ENCODE measurements around the gene CYP2A6.
"Not testable (repeated sequence)": the region's sequence is repeated elsewhere in the genome, so short reads cannot be mapped to it uniquely, and the experiment has no call there.

Gene CYP2A6

GRCh38 chr19:40852467-40853152 is 2.4 kb upstream of the CYP2A6 start:
- not testable (repeated sequence) for H3K9me3 ChIP-seq (ENCODE audit: control insufficient read depth in 2 of 2, low read length in 2 of 2); H3K4me1 ChIP-seq (ENCODE audit: control insufficient read depth in 2 of 2, insufficient read depth in 2 of 2, low read length in 2 of 2); H3K27me3 ChIP-seq (ENCODE audit: control insufficient read depth in 2 of 2, insufficient read depth in 2 of 2, low read length in 2 of 2); H3K9ac ChIP-seq (ENCODE audit: low read depth in 1 of 2, low read length in 2 of 2); H3K36me3 ChIP-seq (ENCODE audit: control insufficient read depth in 2 of 2, insufficient read depth in 2 of 2, low read length in 2 of 2); H3K27ac ChIP-seq (ENCODE audit: low read depth in 2 of 2, low read length in 2 of 2); H3K4me3 ChIP-seq (ENCODE audit: low read length in 2 of 2)

GRCh38 chr19:40846722-40847121 is 3.5 kb downstream of the CYP2A6 start:
- H3K36me3 ChIP-seq (ENCODE audit: control insufficient read depth in 2 of 2, insufficient read depth in 2 of 2, low read length in 2 of 2); H3K27me3 ChIP-seq (ENCODE audit: control insufficient read depth in 2 of 2, insufficient read depth in 2 of 2, low read length in 2 of 2); H3K9ac ChIP-seq (ENCODE audit: low read depth in 1 of 2, low read length in 2 of 2); H3K9me3 ChIP-seq (ENCODE audit: control insufficient read depth in 2 of 2, low read length in 2 of 2); H3K4me3 ChIP-seq (ENCODE audit: low read length in 2 of 2); H3K4me1 ChIP-seq (ENCODE audit: control insufficient read depth in 2 of 2, insufficient read depth in 2 of 2, low read length in 2 of 2); H3K27ac ChIP-seq (ENCODE audit: low read depth in 2 of 2, low read length in 2 of 2): not testable (repeated sequence)

GRCh38 chr19:40843653-40844052 is 6.6 kb downstream of the CYP2A6 start:
- peak overlapping the region in 1 of 2 donors; percentile 24 for H3K9ac ChIP-seq (ENCODE audit: low read depth in 1 of 2, low read length in 2 of 2)
- H3K36me3 ChIP-seq (ENCODE audit: control insufficient read depth in 2 of 2, insufficient read depth in 2 of 2, low read length in 2 of 2); H3K9me3 ChIP-seq (ENCODE audit: control insufficient read depth in 2 of 2, low read length in 2 of 2); H3K27ac ChIP-seq (ENCODE audit: low read depth in 2 of 2, low read length in 2 of 2); H3K27me3 ChIP-seq (ENCODE audit: control insufficient read depth in 2 of 2, insufficient read depth in 2 of 2, low read length in 2 of 2); H3K4me3 ChIP-seq (ENCODE audit: low read length in 2 of 2); H3K4me1 ChIP-seq (ENCODE audit: control insufficient read depth in 2 of 2, insufficient read depth in 2 of 2, low read length in 2 of 2): not testable (repeated sequence)

- H3K27me3 ChIP-seq (ENCODE audit: control insufficient read depth in 2 of 2, insufficient read depth in 2 of 2, low read length in 2 of 2); H3K9me3 ChIP-seq (ENCODE audit: control insufficient read depth in 2 of 2, low read length in 2 of 2); H3K4me1 ChIP-seq (ENCODE audit: control insufficient read depth in 2 of 2, insufficient read depth in 2 of 2, low read length in 2 of 2); H3K27ac ChIP-seq (ENCODE audit: low read depth in 2 of 2, low read length in 2 of 2); H3K4me3 ChIP-seq (ENCODE audit: low read length in 2 of 2); H3K36me3 ChIP-seq (ENCODE audit: control insufficient read depth in 2 of 2, insufficient read depth in 2 of 2, low read length in 2 of 2): not testable (repeated sequence)
- peak overlapping the region in 1 of 2 donors; percentile 24 for H3K9ac ChIP-seq (ENCODE audit: low read depth in 1 of 2, low read length in 2 of 2)
Observed at GRCh38 chr19:40842997-40843652, 7.1 kb downstream of the CYP2A6 start.

- not testable (repeated sequence) for H3K27ac ChIP-seq (ENCODE audit: low read depth in 2 of 2, low read length in 2 of 2); H3K27me3 ChIP-seq (ENCODE audit: control insufficient read depth in 2 of 2, insufficient read depth in 2 of 2, low read length in 2 of 2); H3K4me3 ChIP-seq (ENCODE audit: low read length in 2 of 2); H3K4me1 ChIP-seq (ENCODE audit: control insufficient read depth in 2 of 2, insufficient read depth in 2 of 2, low read length in 2 of 2); H3K9ac ChIP-seq (ENCODE audit: low read depth in 1 of 2, low read length in 2 of 2); H3K9me3 ChIP-seq (ENCODE audit: control insufficient read depth in 2 of 2, low read length in 2 of 2); H3K36me3 ChIP-seq (ENCODE audit: control insufficient read depth in 2 of 2, insufficient read depth in 2 of 2, low read length in 2 of 2)
Observed at GRCh38 chr19:40842012-40842411, 8.2 kb downstream of the CYP2A6 start.

- not testable (repeated sequence) for H3K36me3 ChIP-seq (ENCODE audit: control insufficient read depth in 2 of 2, insufficient read depth in 2 of 2, low read length in 2 of 2); H3K27me3 ChIP-seq (ENCODE audit: control insufficient read depth in 2 of 2, insufficient read depth in 2 of 2, low read length in 2 of 2); H3K9me3 ChIP-seq (ENCODE audit: control insufficient read depth in 2 of 2, low read length in 2 of 2); H3K27ac ChIP-seq (ENCODE audit: low read depth in 2 of 2, low read length in 2 of 2); H3K4me3 ChIP-seq (ENCODE audit: low read length in 2 of 2); H3K9ac ChIP-seq (ENCODE audit: low read depth in 1 of 2, low read length in 2 of 2); H3K4me1 ChIP-seq (ENCODE audit: control insufficient read depth in 2 of 2, insufficient read depth in 2 of 2, low read length in 2 of 2)
Observed at GRCh38 chr19:40838477-40838876, 11.8 kb downstream of the CYP2A6 start.

GRCh38 chr19:40836754-40837429 is 13.4 kb downstream of the CYP2A6 start:
- H3K27ac ChIP-seq (ENCODE audit: low read depth in 2 of 2, low read length in 2 of 2), result no peak overlapping the region
- H3K4me3 ChIP-seq (ENCODE audit: low read length in 2 of 2), result no peak overlapping the region
- no peaks in the 10 kb centered on the region for H3K36me3 ChIP-seq (ENCODE audit: control insufficient read depth in 2 of 2, insufficient read depth in 2 of 2, low read length in 2 of 2)

GRCh38 chr19:40833728-40834533 is 16.3 kb downstream of the CYP2A6 start:
- not testable (repeated sequence) for H3K36me3 ChIP-seq (ENCODE audit: control insufficient read depth in 2 of 2, insufficient read depth in 2 of 2, low read length in 2 of 2); H3K9me3 ChIP-seq (ENCODE audit: control insufficient read depth in 2 of 2, low read length in 2 of 2); H3K4me3 ChIP-seq (ENCODE audit: low read length in 2 of 2); H3K9ac ChIP-seq (ENCODE audit: low read depth in 1 of 2, low read length in 2 of 2); H3K27me3 ChIP-seq (ENCODE audit: control insufficient read depth in 2 of 2, insufficient read depth in 2 of 2, low read length in 2 of 2)
- Histone ChIP-seq H3K27ac (ENCODE audit: low read depth in 2 of 2, low read length in 2 of 2) (peak overlapping the region in 1 of 2 donors; percentile 23), H3K4me1 (ENCODE audit: control insufficient read depth in 2 of 2, insufficient read depth in 2 of 2, low read length in 2 of 2) (peaks cover 10 to 18% of the 10 kb centered on the region in 2 donors)

More at GRCh38 chr19:40836754-40837429, 13.4 kb downstream of the CYP2A6 start:
- Histone ChIP-seq H3K27me3 (ENCODE audit: control insufficient read depth in 2 of 2, insufficient read depth in 2 of 2, low read length in 2 of 2) (no peaks in the 10 kb centered on the region), H3K9me3 (ENCODE audit: control insufficient read depth in 2 of 2, low read length in 2 of 2) (no peaks in the 10 kb centered on the region), H3K4me1 (ENCODE audit: control insufficient read depth in 2 of 2, insufficient read depth in 2 of 2, low read length in 2 of 2) (peaks cover 5 to 12% of the 10 kb centered on the region in 2 donors), H3K9ac (ENCODE audit: low read depth in 1 of 2, low read length in 2 of 2) (no peak overlapping the region)

GRCh38 chr19:40832431-40832790 is 17.8 kb downstream of the CYP2A6 start:
- H3K36me3 ChIP-seq (ENCODE audit: control insufficient read depth in 2 of 2, insufficient read depth in 2 of 2, low read length in 2 of 2); H3K27me3 ChIP-seq (ENCODE audit: control insufficient read depth in 2 of 2, insufficient read depth in 2 of 2, low read length in 2 of 2); H3K4me3 ChIP-seq (ENCODE audit: low read length in 2 of 2); H3K9me3 ChIP-seq (ENCODE audit: control insufficient read depth in 2 of 2, low read length in 2 of 2): not testable (repeated sequence)
- peak overlapping the region in 1 of 2 donors; percentile 2 for H3K9ac ChIP-seq (ENCODE audit: low read depth in 1 of 2, low read length in 2 of 2)
- peaks cover 10 to 18% of the 10 kb centered on the region in 2 donors for H3K4me1 ChIP-seq (ENCODE audit: control insufficient read depth in 2 of 2, insufficient read depth in 2 of 2, low read length in 2 of 2)
- peak overlapping the region; percentile 74 to 77 for H3K27ac ChIP-seq (ENCODE audit: low read depth in 2 of 2, low read length in 2 of 2)

Measured in mucosa of rectum (tissue), 2 donors.